Activated gamma-delta T cell treated with anti-CD3 and anti-CD28 coated beads, Interleukin-2, amount 50 U/mL, for 16 hours (primary cell): ENCODE results near the gene MYRF.

Experiments used
- DNase-seq: peaks from one replicate; pipeline ENCODE4 v3.0.0-alpha.2; 2020; ENCODE audit warnings: low read depth

Gene MYRF

DNA sequence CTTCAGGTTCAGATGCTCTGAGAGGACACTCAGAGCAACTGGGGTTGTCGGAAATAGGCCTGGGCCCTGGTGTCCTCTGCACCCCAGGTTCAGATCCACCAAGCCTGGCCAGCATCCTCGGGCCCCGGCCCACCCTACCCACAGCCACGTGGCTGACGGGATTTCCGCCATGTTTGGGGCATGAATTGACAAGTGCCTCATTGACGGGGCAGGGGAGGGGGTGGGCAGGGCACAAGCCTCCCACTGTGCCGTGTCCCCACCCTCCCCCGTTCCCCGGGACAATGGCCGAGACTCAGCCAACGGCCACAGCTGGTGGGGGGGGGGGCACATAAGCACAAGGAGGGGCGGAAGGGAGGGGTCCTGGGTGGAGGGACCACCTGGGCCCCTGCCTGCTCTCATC is 8.5 kb downstream of the MYRF start:
- DNase-seq = no peak

DNA sequence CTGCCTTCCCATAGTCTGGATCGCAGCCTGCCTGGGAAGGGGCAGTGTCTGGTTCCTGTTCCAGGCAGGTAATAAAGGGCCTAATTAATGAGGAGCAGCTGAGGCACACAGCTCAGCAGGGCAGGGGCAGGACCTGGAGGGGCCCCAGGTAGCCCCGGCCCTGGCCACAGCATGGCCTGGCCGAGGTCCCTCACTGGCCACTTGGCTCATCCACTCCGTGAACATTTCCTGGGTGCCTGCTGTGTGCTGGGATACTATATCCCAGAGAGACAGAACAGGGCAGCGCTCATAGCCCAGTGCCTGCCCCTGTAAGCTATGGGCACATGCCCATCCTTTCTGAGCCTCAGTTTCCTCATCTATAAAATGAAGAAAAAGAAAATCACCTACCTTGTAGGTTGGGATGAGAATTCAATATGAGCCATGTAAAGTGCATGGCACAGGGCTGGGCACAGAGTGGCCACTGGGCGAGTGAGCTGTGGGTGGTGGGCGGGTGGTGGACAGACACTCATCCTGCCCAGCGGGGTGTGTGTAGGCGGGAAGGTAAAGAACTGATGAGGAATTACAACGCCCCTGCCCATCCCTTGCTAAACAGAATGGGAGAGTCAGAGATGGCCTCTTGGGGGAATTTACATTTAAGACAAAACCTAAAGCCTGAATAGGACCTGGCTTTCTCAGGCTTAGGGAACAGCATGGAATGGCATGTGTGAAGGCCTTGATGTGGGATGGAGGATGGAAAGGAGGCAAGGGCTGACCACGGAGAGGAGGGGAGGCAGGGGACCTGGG is 9.2 kb downstream of the MYRF start:
- DNase-seq = no peak

DNA sequence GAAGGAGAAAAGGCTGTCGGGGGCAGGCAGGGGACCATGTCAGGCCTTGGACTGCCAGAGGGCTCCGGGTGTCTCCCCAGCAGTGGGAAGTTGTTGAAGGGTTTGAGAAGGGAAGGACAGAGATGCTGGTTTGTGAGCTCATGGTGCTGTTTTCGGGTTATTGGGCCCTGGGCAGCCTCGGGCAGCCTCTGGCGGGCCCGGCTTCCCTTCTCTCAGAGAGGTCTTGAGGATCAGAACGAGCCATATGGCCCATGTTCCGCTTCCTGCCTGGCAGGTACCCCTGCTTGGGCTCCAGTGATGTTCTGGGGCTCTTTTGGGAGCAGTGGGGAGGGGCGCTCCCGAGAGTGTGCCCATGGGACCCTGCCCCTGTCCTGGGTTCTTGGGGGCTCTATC is 9.8 kb downstream of the MYRF start:
- no peak for DNase-seq

DNA sequence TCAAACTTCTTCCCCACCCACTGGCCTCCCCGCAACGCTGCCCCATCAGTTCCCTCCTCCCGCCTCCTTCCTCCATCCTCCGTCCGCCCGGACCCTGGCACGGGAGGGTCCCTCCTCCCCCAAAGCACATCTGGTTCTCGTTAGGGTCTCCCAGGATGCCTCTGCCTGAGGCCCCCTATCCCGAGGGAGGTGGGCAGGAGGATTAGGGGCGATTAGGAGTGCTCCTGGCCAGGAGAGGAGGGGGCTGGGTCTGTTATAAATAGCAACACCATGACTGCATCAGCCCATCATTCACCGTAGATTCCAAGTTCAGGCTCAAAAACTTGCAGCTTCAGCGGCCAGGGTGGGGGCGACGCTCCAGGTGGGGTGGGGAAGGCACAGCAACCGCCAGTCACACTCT is 10.4 kb downstream of the MYRF start:
- no peak for DNase-seq

DNA sequence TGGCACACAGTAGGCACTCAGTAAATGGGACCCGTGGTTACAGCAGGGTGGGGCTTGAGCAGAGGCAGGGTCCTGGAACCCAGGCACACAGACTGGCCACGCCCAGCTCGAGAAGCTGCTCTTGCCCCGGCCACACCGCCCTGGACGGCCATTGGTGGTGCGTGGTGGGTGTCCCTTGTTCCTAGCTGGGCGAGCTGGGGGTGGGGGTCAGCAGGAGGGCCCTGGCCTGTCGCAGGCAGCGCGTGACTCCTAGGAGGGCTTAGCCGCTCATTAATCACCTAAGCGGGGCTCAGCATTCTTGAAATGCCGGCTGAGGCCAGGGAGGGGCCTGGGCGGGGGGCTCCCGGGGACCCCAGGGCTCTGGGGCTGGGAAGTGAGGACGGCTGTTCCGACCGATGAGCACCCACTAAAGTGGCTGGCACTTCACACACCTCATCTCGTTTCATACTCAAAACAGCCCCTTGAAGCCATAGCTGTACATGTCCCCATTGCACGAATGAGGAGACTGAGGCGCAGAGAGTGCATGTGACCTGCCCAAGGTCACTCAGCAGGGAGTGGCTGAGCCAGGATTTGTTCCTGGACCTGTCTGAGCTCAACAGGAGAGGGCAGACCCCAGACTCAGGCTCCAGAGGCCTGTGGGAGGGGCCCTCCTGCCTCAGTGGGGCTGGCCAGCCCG is 11.6 kb downstream of the MYRF start:
- DNase-seq = no peak

DNA sequence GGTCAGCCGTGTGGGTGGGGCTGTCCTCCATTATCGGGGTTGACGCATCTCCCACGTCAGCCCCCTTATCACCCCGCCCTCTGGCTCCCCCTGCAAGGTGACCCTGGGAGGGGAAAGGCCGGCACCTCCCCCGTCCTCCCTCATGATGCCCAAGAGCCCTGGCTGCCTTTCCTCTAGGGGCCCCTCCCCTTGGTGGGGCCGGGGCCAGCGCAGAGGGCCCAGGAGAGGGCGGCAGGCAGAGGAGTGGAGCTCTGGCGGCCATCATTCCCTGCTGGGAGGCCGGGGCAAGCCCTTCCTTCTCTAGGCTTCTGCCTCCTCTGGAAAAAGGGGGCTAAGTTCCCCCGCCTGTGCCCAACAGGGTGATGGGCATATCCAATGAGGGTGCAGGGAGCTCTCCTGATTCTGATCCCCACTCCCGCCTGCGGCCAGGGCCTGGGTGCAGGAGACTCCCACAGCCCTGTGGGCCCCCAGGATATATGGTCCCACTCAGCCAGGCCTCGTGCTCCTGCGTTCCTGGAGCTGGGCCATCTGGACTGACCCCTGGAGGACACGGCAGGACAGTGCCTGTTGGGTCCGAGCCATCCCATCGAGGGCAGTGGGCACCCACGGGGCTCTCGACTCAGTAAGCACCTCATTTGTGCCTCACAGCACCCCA is 12.3 kb downstream of the MYRF start:
- DNase-seq = no peak

DNA sequence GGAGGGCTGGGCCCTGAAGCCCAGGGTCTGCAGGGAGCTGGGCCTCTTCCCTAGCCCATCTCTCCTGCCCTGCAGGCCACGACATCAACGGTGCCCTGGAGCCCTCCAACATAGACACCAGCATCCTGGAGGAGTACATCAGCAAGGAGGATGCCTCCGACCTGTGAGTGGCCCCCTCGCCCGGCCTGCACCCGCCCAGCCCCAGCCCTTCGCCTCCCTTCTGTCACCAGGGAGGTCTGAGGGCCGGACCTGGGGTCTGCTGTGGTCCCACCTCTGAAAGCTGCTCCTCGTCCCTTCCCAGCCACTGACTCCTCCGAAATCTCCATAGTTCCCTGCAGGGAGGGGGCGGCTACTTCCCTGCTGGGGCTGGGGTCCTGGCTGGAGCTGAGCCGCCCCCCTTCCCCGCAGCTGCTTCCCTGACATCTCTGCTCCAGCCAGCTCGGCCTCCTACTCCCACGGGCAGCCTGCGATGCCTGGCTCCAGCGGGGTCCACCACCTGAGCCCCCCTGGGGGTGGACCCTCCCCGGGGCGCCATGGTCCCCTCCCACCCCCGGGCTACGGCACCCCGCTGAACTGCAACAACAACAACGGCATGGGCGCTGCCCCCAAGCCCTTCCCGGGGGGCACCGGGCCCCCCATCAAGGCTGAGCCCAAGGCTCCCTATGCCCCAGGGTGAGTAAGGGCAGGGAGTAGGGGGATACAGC is 13.3 kb downstream of the MYRF start:
- no peak for DNase-seq

DNA sequence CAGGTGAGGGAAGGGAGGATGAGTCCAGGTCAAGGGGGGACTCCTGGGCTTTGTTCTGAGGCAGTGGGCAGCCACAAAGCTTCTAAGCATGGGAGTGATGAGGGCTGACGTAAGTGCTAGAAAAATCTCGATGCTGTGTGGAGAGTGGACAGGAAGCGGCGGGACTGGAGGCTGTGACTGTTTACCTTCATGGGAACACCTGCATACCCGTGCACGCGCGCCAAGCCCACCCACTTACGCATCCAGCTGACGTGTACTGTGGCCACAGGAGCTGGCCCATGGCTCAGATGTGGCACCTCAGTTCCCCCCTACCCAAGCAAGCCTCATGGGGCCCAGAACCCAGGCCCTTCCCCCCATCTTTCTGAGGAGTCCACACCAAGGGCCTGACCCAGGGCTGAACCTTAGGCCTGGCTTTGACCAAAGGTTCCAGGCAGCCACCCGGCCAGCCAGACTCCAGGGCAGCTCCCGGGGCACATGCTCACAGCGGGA is 14.0 kb downstream of the MYRF start:
- no peak for DNase-seq

DNA sequence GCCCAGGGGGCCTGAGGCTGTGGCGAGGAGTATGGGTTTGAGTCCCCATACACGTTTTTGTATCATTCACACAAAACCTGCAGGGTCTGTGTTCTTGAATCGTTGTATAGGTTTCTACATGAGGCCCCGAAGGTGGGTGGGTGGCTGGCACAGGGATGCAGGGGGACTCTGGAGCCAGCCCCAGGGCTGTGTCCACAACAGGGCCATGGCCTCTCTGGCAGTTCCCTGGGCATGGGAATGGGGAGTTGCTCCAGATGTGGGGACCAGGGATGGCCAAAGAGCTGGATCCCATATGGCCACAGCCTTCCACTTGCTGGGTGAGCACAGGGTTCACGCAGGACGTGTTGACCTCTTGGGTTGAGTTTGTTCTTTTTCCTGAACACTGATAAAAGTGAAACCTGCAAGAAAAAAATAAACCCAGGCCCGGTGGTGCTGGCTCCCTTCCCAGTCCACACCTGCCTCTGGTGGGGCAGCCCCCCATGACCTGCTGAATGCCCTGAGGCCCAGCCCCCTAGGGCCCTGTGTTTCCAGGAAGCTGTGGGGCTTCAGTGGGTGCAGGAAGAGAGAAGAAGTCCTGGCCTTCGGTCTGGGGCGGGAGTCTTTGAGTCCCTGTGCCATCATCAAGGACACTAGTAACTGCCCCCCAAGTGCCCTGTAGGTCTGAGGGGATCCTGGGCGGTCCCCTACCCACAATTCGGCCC is 16.1 kb downstream of the MYRF start:
- no peak for DNase-seq

DNA sequence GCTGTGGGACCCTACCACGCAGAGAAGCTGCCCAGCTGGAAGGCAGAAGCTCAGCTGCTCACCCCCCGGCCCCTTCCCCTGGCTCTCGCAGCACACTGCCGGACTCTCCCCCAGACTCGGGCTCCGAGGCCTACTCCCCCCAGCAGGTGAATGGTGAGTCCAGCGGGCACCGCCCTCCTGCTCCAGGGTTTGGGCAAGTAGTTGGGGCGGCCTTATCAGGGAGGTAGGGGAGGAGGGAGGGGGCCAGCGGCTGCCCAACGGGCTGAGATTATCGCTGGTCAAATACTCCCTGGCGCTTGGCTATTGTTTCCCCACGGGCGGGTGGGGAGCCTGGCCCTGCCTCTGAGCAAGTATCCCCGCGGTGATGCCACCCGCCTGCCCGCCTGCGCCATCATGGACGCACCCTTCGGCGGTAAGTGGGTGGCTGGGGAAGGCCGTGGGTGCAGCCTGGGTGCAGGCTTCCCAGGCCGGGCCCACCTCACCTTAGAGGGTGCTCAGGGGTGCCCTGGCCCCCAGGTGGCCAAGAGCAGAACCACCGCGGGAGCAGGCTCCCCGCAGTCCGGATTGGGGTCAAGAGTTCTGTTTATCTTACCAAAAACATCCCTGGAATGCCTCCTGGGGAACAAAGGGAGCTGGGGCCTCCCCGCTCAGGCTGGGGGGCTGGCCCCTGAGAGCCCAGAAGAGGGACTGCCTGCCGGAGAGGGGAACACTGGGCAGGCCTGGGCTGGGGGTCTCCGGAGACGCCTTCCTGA is 16.9 kb downstream of the MYRF start:
- DNase-seq = no peak

DNA sequence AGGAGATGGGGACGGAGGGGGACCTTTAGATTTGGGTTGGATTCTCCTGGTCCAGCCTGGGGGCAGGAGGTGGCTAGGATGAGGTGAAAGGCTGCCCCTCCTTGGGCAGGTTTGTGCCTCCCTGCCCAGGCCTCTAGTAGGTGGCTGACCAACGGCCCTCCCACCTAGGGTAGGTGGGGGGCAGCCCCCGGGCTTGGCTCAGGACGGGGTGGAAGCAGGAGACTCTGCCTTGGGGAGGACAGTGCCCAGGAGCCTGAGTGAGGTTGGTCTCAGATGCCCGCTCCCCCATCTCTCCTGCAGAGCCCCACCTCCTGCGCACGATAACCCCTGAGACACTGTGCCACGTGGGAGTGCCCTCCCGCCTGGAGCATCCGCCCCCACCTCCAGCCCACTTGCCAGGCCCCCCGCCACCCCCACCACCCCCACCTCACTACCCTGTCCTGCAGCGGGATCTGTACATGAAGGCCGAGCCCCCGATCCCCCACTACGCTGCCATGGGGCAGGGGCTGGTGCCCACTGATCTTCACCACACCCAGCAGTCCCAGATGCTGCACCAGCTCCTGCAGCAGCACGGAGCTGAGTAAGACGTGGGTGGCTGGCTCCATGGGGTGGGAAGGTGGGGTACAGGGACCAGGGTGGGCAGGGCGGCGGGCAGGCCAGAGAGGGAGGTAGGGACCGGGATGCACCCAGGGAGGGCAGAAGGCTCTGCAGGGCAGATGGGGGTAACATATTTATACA is 17.7 kb downstream of the MYRF start:
- no peak for DNase-seq

DNA sequence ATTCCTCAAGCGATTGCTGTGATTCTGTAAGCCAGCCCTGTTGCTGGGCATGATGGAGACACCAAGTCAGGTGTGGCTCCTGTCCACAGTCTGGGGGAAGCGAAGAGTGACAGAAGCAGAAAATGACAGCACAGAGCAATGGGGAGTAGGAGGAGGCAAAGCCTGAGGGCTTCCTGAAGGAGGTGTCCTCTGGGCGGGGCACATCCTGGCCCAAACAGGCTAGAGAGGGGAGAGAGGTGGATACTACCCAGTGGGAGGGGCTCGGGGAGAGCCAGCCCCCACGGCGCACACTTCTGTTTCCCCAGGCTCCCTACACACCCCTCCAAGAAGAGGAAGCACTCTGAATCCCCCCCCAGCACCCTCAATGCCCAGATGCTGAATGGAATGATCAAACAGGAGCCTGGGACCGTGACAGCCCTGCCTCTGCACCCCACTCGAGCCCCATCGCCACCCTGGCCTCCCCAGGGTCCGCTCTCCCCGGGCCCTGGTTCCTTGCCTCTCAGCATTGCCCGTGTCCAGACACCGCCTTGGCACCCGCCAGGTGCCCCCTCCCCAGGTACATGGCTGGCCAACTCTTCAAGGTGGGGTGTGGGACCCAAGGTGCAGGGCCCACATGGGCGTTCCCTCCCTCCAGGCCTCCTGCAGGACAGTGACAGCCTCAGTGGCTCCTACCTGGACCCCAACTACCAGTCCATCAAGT is 18.9 kb downstream of the MYRF start:
- DNase-seq = no peak

DNA sequence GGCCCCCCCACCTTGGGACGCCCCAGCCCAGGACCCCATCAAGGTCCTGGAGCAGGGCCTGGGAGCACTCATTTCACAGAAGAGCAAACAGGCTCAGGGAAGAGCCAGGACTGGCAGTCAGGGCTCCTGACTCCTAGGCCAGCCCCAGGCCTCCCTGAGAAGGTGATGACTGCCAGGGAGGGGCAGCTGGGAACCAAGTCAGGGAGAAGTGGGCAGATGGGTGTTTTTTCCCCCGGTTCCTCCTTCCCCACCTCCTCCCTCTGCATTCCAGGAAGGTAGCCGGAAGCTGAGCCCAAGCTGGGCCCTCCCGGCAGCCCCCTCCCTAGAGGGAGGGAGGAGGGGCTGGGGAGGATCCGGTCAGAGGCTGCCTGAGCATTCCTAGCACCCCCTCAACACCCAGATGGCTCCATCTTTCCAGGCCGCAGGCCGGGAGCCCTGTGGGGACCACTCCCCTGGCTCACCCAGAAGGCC is 19.6 kb downstream of the MYRF start:
- no peak for DNase-seq

DNA sequence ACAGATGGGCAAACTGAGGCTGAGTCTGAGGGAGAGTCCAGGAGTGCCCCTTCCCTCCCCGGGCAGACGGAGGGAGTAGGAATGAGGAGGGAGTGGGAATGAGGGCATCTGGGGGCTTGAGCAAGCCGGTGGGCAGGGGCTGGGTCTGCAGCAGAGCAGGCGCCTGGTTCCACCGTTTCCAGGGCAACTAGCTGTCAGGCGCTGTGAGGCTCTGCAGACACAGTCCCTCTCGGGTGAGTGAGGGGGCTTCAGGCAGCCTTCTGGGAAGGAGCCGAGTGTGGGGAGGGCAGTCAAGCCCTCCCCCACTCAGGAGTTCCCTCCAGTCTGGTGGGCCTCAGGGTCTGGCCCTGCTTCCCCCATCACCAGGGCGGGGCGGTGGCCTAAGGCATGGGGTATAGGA is 20.9 kb downstream of the MYRF start:
- DNase-seq = no peak

DNA sequence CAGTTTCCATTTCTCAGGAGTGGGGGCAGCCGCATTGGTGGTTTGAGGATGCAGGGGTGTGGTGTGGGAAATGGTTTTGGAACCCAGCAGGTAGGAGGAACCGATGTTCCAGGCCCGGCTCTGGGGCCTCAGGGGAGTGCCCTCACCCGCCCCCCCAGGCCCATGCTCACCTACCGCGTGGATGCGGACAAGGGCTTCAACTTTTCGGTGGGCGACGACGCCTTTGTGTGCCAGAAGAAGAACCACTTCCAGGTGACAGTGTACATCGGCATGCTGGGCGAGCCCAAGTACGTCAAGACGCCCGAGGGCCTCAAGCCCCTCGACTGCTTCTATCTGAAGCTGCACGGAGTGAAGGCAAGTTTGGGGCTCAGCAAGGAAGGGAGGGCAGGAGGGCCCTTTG is 21.4 kb downstream of the MYRF start:
- no peak for DNase-seq

DNA sequence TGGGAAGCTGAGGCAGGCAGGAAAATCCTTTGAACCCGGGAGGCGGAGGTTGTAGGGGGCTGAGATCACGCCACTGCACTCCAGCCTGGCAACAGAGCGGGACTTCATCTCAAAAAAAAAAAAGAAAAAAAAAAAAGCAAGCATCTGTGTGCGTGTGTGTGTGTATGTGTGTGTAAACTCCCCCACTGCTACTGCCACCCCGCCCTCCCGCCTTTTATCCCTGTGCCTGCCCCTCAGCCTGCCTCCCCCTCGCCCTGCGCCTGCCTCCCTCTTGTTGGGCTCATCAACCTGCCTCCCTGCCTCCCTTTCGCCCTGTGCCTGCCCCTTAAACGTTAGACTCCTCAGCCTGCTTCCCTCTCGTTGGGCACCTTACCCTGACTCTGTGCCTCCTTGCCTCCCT is 22.0 kb downstream of the MYRF start:
- no peak for DNase-seq

DNA sequence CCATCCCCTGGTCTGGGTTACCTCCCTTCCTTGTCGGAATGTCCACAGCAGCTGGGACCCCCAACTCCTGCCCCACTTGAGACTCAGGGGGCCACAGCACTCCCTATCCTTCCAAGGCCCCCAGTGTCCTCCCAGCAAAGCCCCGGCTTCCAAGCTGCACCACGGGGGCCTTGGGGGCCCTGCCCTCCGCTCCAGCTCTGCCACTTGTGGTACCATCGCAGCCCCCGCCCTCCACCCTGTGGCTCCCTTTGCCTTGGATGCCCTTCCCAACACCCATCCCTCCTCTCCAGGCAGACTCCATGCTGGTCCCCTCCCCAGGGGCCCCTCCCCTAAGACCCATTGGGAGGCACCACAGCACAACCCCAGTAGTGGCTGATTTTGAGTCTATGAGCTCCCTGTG is 22.7 kb downstream of the MYRF start:
- no peak for DNase-seq

DNA sequence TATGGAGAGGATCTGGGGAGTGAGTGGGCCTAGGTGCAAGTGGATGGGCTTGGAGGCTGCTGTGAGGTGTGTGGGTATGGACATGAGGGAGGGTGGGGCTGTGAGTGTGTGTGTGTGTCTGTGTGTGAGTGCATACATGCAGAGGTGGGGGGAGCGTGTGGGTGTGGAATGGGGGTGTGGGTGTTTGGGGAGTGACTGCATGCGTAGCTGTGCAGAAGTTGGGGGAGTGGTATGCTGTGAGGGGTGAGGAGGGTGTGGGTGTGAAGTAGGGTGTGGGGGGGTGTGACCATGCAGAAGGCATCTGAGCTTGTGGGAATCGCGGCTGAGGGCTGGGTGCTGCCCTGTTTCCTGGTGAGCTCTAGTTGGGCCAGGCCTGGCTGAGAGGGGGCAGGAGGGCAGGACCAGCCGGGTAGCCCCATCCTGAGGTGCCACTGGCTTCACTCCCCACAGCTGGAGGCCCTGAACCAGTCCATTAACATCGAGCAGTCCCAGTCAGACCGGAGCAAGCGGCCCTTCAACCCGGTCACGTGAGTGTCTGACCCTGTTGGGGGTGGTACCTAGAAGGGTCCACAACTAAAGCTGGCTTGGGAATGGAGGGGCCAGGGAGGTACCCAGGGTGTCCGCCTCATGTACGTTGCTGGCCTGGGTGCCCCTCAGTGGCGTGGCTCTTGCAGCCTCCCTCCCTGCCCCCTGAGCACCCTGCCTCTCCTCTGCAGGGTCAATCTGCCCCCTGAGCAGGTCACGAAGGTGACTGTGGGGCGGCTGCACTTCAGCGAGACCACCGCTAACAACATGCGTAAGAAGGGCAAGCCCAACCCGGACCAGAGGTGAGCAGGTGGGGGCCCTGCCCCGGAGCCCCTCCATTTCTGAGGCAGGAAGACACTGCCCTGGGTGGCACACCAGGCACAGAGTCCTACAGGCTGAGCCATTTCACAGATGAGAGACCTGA is 23.4 kb downstream of the MYRF start:
- DNase-seq = no peak
